Uterus (tissue), 4 donors: ENCODE measurements around the gene SHROOM2. TPM values are rescaled to one million over a fixed set of nuclear protein-coding genes. Genes with fewer than 3 reads are reported as not detected.
A peak's percentile ranks its signal among the peaks of the same experiment; 100 is the strongest.

Source experiments
- DNase-seq, 2 donors: peaks; one replicate each; pipeline ENCODE4 v3.0.0-alpha.2; 2019 to 2020
- H3K27ac ChIP-seq, 2 donors: fragments of 200-600 bp; sonication (generic); 1 replicate in 1 of 2; 2 replicates in 1 of 2; pipeline ENCODE4 v1.5.1; 2016 to 2018
- H3K27me3 ChIP-seq, 2 donors: fragments of 200-600 bp; sonication (generic); one replicate each; pipeline ENCODE4 v1.5.1; 2018 to 2019; ENCODE audit warnings: control low read depth in 1 of 2
- H3K36me3 ChIP-seq, 2 donors: fragments of 200-600 bp; sonication (generic); one replicate each; pipeline ENCODE4 v1.5.1; 2019; ENCODE audit warnings: control low read depth in 1 of 2
- H3K4me1 ChIP-seq, 2 donors: fragments of 200-600 bp; sonication (generic); one replicate each; pipeline ENCODE4 v1.5.1; 2018 to 2019; ENCODE audit warnings: control low read depth in 1 of 2
- H3K4me3 ChIP-seq, 2 donors: fragments of 200-600 bp; sonication (generic); 1 replicate in 1 of 2; 2 replicates in 1 of 2; pipeline ENCODE4 v1.5.1; 2018 to 2019; ENCODE audit warnings: mild to moderate bottlenecking in 1 of 2
- H3K9me3 ChIP-seq, 2 donors: fragments of 200-600 bp; sonication (generic); one replicate each; pipeline ENCODE4 v1.5.1; 2019; ENCODE audit warnings: control low read depth in 1 of 2
- POLR2A ChIP-seq, 2 donors: fragments of 450-650 bp; IDR thresholded peaks; one replicate each; pipeline ENCODE4 v1.6.1; 2016; ENCODE audit warnings: antibody characterized with exemption in 2 of 2, mild to moderate bottlenecking in 1 of 2, moderate library complexity in 1 of 2
- intact Hi-C: fragments of 100-400 bp; cut with DNase I; formaldehyde crosslinking; loops from one replicate; pipeline ENCODE4 v1.15.1; 2023; ENCODE audit warnings: low total_unique reads
- small RNA-seq: library from RNA; depleted of rRNA; stranded (forward); fragments of <200 nt; gene quantifications from one replicate; pipeline ENCODE3, GENCODE V24; 2016
- total RNA-seq, 4 donors: library from RNA; depleted of rRNA in 3 of 4; stranded (reverse); fragments of >200 nt in 3 of 4; gene quantifications; one replicate each; pipeline versions ENCODE4 v1.1.0 to v1.2.4, GENCODE V29; 2014 to 2023
- TF ChIP-seq, protein P1 (sequence below), 4 experiments: fragments of 200-600 bp in 2 of 4; fragments of 450-650 bp in 2 of 4; sonication (generic) in 2 of 4; IDR thresholded peaks; one replicate each; pipeline ENCODE4 v1.5.1; 2016 to 2019; ENCODE audit warnings: antibody characterized with exemption in 4 of 4, mild to moderate bottlenecking in 2 of 4, moderate library complexity in 1 of 4
- donor health status: DM: yes; HTN: yes; CAD: no.

Gene SHROOM2
- total RNA-seq, 4 donors from 2014 or later = 3.5 to 8.7 (median 4.8) TPM

DNA sequence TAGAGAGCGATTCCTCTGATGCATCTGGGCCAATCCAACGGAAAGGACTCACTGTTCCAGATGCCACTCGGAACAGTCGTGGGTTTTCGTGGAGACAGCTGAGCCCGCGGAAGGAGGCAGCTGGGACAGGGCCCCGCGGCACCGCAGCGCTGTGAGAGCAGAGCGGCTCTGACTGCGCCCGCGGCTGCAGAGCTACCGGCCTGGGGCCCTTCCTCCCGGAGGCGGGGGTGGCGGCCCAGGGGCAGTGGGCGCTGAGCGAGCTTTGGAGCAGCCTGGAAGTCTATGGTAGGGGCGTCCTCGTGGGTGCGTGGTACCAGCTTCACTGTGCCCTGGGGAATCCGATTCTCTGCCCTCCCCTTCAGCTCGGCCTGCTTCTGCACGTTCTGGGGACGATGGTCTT, 205.8 kb downstream of the SHROOM2 start:
- no peak for DNase-seq
- H3K27me3 ChIP-seq = no peaks in the 10 kb centered on the region
- intact Hi-C loops = no loop called here

DNA sequence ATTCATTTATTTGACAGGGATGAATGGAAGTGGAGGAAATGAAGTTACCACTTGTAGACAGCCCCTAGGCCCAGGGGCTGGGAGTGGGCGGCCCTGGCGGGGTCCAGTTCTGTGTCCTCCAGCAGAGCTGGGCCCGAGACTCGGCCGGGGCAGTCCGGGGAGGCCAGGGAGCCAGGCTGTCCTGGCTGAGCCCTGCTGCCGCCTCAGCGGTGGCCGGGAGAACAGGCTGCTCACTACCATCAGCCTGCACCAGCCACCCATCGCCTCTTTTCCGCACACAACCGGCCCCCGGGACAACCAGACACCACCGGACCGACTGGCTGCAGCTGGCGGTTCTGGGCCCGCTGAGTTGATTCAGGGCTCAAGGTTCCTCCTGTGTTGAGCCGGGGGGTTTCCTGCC, 206.5 kb downstream of the SHROOM2 start:
- no peaks in the 10 kb centered on the region for H3K36me3 ChIP-seq
- H3K27ac ChIP-seq = no peak overlapping the region
- no peaks in the 10 kb centered on the region for H3K27me3 ChIP-seq
- H3K4me1 ChIP-seq = no peaks in the 10 kb centered on the region
- no peak for DNase-seq
- H3K9me3 ChIP-seq = no peaks in the 10 kb centered on the region
- TF ChIP-seq POLR2A (IDR thresholded peaks at IDR 0.05) = no peak
- TF ChIP-seq, protein P1, sequence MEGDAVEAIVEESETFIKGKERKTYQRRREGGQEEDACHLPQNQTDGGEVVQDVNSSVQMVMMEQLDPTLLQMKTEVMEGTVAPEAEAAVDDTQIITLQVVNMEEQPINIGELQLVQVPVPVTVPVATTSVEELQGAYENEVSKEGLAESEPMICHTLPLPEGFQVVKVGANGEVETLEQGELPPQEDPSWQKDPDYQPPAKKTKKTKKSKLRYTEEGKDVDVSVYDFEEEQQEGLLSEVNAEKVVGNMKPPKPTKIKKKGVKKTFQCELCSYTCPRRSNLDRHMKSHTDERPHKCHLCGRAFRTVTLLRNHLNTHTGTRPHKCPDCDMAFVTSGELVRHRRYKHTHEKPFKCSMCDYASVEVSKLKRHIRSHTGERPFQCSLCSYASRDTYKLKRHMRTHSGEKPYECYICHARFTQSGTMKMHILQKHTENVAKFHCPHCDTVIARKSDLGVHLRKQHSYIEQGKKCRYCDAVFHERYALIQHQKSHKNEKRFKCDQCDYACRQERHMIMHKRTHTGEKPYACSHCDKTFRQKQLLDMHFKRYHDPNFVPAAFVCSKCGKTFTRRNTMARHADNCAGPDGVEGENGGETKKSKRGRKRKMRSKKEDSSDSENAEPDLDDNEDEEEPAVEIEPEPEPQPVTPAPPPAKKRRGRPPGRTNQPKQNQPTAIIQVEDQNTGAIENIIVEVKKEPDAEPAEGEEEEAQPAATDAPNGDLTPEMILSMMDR (IDR thresholded peaks at IDR 0.05) = no peak
- no peak overlapping the region for H3K4me3 ChIP-seq
- intact Hi-C loops = no loop called here

More for the DNA sequence above, 205.8 kb downstream of the SHROOM2 start:
- Histone ChIP-seq H3K9me3 (no peaks in the 10 kb centered on the region), H3K36me3 (no peaks in the 10 kb centered on the region), H3K27ac (no peak overlapping the region), H3K4me1 (no peaks in the 10 kb centered on the region), H3K4me3 (no peak overlapping the region)
- TF ChIP-seq, protein P1 (IDR thresholded peaks at IDR 0.05) = no peak
- no peak for TF ChIP-seq POLR2A (IDR thresholded peaks at IDR 0.05)

DNA sequence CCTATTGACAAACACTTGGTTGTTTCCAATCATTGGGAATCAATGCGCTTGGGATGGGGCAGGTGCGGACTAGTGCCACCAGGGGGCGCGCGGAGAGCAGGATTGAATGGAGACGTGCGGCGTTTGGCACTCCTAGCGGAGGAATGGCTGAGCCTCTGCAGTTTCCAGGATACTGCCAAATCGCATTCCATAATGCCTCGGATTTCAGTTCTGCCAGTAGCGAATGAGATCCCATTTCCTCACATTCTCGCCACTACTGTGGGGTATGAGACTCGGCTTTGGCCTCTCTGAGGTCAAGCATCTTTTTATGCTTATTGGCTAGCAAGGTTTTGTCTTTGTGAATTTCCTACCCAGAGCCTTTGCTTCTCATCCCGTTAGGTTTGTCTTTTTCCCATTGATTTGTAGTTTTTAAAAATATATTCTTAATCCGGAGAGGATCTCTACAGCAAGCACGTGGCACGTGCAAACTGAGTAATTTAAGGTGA, 209.7 kb downstream of the SHROOM2 start:
- TF ChIP-seq POLR2A (IDR thresholded peaks at IDR 0.05) = no peak
- TF ChIP-seq, protein P1 (IDR thresholded peaks at IDR 0.05) = peak; percentile 87 to 94 (median 92)
- peak; percentile 77 to 83 for DNase-seq
- no peaks in the 10 kb centered on the region for H3K27me3 ChIP-seq
- H3K4me1 ChIP-seq = no peaks in the 10 kb centered on the region
- H3K4me3 ChIP-seq = no peak overlapping the region
- H3K36me3 ChIP-seq = no peaks in the 10 kb centered on the region
- intact Hi-C loops = loop anchor here (5.0 kb wide), 1 partner anchor 121 kb away; no protein-coding TSS in a partner anchor
- no peak overlapping the region for H3K27ac ChIP-seq
- no peaks in the 10 kb centered on the region for H3K9me3 ChIP-seq

DNA sequence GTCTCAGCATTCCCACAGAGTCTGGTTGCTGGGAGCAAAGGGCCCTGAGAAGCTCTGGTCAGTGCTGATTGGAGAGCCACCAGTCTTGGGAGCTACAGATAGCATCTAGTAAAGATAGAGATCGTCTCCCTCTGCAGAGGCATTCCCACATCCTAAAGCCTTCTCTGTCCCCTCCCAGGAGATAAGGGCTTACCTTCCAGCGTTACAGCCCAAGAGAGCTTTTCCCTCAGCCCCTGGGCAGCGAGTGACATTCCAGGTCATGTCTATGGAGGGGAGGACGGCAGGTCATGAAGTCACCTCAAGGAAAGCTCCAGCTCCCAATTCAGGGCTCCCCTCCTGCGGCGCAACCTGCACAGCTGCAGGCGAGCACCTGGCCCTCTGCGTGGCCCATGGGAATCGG, 210.8 kb downstream of the SHROOM2 start:
- no peak for DNase-seq
- TF ChIP-seq, protein P1 (IDR thresholded peaks at IDR 0.05) = no peak
- Histone ChIP-seq H3K27me3 (no peaks in the 10 kb centered on the region), H3K27ac (no peak overlapping the region), H3K4me1 (no peaks in the 10 kb centered on the region), H3K4me3 (no peak overlapping the region), H3K36me3 (no peaks in the 10 kb centered on the region), H3K9me3 (no peaks in the 10 kb centered on the region)
- intact Hi-C loops = loop anchor here (5.0 kb wide), 1 partner anchor 120 kb away; no protein-coding TSS in a partner anchor

DNA sequence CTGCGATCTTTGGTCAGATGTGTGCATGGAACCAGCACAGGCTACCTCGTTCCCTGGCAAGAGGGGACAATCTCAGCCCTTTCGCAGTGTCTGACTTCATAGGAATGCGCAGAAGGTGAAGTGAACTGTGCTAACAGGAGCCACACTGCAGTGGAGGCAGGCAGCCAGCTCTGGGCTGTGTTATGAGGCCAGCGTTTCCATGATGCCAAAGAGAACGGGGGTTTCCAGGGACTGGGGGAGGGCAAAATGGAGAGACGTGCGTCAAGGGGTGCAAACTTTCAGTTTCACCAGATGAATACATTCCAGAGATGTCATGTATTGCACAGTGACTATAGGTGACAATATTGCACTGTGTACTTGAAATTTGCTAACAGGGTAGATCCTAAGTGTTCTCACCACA, 211.3 kb downstream of the SHROOM2 start:
- Histone ChIP-seq H3K27ac (no peak overlapping the region), H3K4me3 (no peak overlapping the region), H3K9me3 (no peaks in the 10 kb centered on the region), H3K36me3 (no peaks in the 10 kb centered on the region), H3K4me1 (no peaks in the 10 kb centered on the region), H3K27me3 (no peaks in the 10 kb centered on the region)
- no peak for TF ChIP-seq POLR2A (IDR thresholded peaks at IDR 0.05)
- TF ChIP-seq, protein P1 (IDR thresholded peaks at IDR 0.05) = no peak
- intact Hi-C loops = loop anchor here (5.0 kb wide), 1 partner anchor 120 kb away; no protein-coding TSS in a partner anchor
- no peak for DNase-seq

Small RNA genes within 50 kb of the gene (small RNA-seq; reads per million reads assigned to genes)
- not detected for gene RF00019

Other genes with a start within 250 kb of the SHROOM2 start
- 1 to 10 TPM in 2 of 4 donors, under 1 TPM in 1, not detected in 1; 0.26 to 7.0 (median 2.4) TPM for gene GPR143, start 20.6 kb upstream of the SHROOM2 start, total RNA-seq
- gene CLDN34, start 180.9 kb downstream of the SHROOM2 start, total RNA-seq = 1 to 10 TPM in 1 of 4 donors, not detected in 3; 1.2 TPM